Stimulated activated naive CD8-positive, alpha-beta T cell treated with anti-CD3 and anti-CD28 coated beads, Interleukin-15, amount 100 ng/mL, for 72 hours (primary cell): ENCODE data around the gene DAB2IP.
"Not testable (repeated sequence)": the region's sequence is repeated elsewhere in the genome, so short reads cannot be mapped to it uniquely, and the experiment has no call there.

Experiments used
- ATAC-seq: fragments of 150-1000 bp; cut with Tn5 transposase; 2 replicates; pipeline ENCODE4 v1.10.0; 2021; ENCODE audit warnings: mild to moderate bottlenecking, moderate library complexity
- DNase-seq, 2 donors: peaks; one replicate each; pipeline ENCODE4 v3.0.0; 2021 to 2022
- H3K27ac Mint-ChIP-seq, 2 donors: one replicate each; pipeline ENCODE4 v1.8.0; 2022; ENCODE audit warnings: mild to moderate bottlenecking in 2 of 2, mixed read lengths in 2 of 2, moderate library complexity in 2 of 2
- H3K27me3 Mint-ChIP-seq: one replicate; pipeline ENCODE4 v1.8.0; 2022; ENCODE audit warnings: mixed read lengths
- H3K4me1 Mint-ChIP-seq: one replicate; pipeline ENCODE4 v1.8.0; 2022; ENCODE audit warnings: mild to moderate bottlenecking, mixed read lengths
- H3K4me3 Mint-ChIP-seq, 2 donors: one replicate each; pipeline ENCODE4 v1.8.0; 2022; ENCODE audit warnings: mild to moderate bottlenecking in 2 of 2, mixed read lengths in 2 of 2, moderate library complexity in 1 of 2
- H3K9me3 Mint-ChIP-seq, 2 donors: one replicate each; pipeline ENCODE4 v1.8.0; 2022; ENCODE audit warnings: mixed read lengths in 2 of 2

Gene DAB2IP

GRCh38 chr9:121785673-121786542 lies 134.5 kb downstream of the DAB2IP start:
- ATAC-seq (peak; percentile 4), DNase-seq (no peak)
- peaks cover 16% of the 10 kb centered on the region for H3K4me1 Mint-ChIP-seq
- H3K9me3 Mint-ChIP-seq, result no peaks in the 10 kb centered on the region
- peaks cover 11% of the 10 kb centered on the region for H3K27me3 Mint-ChIP-seq
- no peak overlapping the region for H3K27ac Mint-ChIP-seq
- H3K4me3 Mint-ChIP-seq, result no peak overlapping the region

GRCh38 chr9:121786543-121786948 lies 135.1 kb downstream of the DAB2IP start:
- DNase-seq (no peak), ATAC-seq (peak; percentile 8)
- peaks cover 16% of the 10 kb centered on the region for H3K4me1 Mint-ChIP-seq
- no peaks in the 10 kb centered on the region for H3K9me3 Mint-ChIP-seq
- H3K27ac Mint-ChIP-seq, result peak overlapping the region in 1 of 2 donors; percentile 60
- no peak overlapping the region for H3K4me3 Mint-ChIP-seq
- H3K27me3 Mint-ChIP-seq, result peaks cover 7% of the 10 kb centered on the region

- ATAC-seq (no peak), DNase-seq (no peak)
- Mint-ChIP-seq H3K27me3 (peaks cover 7% of the 10 kb centered on the region), H3K4me1 (peaks cover 16% of the 10 kb centered on the region), H3K4me3 (no peak overlapping the region), H3K27ac (peak overlapping the region in 1 of 2 donors; percentile 37), H3K9me3 (no peaks in the 10 kb centered on the region)
Measured at GRCh38 chr9:121786998-121787422, 135.6 kb downstream of the DAB2IP start.

GRCh38 chr9:121788686-121789366 lies 137.4 kb downstream of the DAB2IP start:
- Mint-ChIP-seq H3K27me3 (peaks cover 7% of the 10 kb centered on the region), H3K4me3 (no peak overlapping the region), H3K27ac (no peak overlapping the region), H3K9me3 (no peaks in the 10 kb centered on the region), H3K4me1 (peaks cover 7% of the 10 kb centered on the region)
- DNase-seq, result no peak
- no peak for ATAC-seq

GRCh38 chr9:121790841-121791240 lies 139.4 kb downstream of the DAB2IP start:
- DNase-seq, result no peak
- Mint-ChIP-seq H3K4me3 (no peak overlapping the region), H3K9me3 (no peaks in the 10 kb centered on the region), H3K27me3 (peaks cover 7% of the 10 kb centered on the region), H3K4me1 (no peaks in the 10 kb centered on the region), H3K27ac (no peak overlapping the region)
- ATAC-seq, result no peak

GRCh38 chr9:121792476-121792875 lies 141.0 kb downstream of the DAB2IP start:
- H3K27ac Mint-ChIP-seq, ATAC-seq, H3K4me3 Mint-ChIP-seq: not testable (repeated sequence)

GRCh38 chr9:121794334-121794733 lies 142.9 kb downstream of the DAB2IP start:
- H3K27me3 Mint-ChIP-seq, H3K4me3 Mint-ChIP-seq, H3K9me3 Mint-ChIP-seq, H3K4me1 Mint-ChIP-seq, DNase-seq, ATAC-seq: not testable (repeated sequence)
- peak overlapping the region in 1 of 2 donors; percentile 8 for H3K27ac Mint-ChIP-seq

More at GRCh38 chr9:121792476-121792875, 141.0 kb downstream of the DAB2IP start:
- H3K9me3 Mint-ChIP-seq, DNase-seq, H3K4me1 Mint-ChIP-seq, H3K27me3 Mint-ChIP-seq: not testable (repeated sequence)

GRCh38 chr9:121797081-121797480 lies 145.6 kb downstream of the DAB2IP start:
- no peak for ATAC-seq
- no peak overlapping the region for H3K4me3 Mint-ChIP-seq
- H3K27me3 Mint-ChIP-seq, result no peaks in the 10 kb centered on the region
- no peaks in the 10 kb centered on the region for H3K9me3 Mint-ChIP-seq
- H3K27ac Mint-ChIP-seq, result no peak overlapping the region
- DNase-seq, result no peak
- H3K4me1 Mint-ChIP-seq, result no peaks in the 10 kb centered on the region

- no peaks in the 10 kb centered on the region for H3K4me1 Mint-ChIP-seq
- peaks cover under 1% of the 10 kb centered on the region in 2 donors for H3K9me3 Mint-ChIP-seq
- no peak for DNase-seq
- no peaks in the 10 kb centered on the region for H3K27me3 Mint-ChIP-seq
- no peak for ATAC-seq
- H3K4me3 Mint-ChIP-seq, result no peak overlapping the region
- no peak overlapping the region for H3K27ac Mint-ChIP-seq
Measured at GRCh38 chr9:121798941-121799340, 147.5 kb downstream of the DAB2IP start.

GRCh38 chr9:121800376-121800775 lies 148.9 kb downstream of the DAB2IP start:
- no peak for ATAC-seq
- Mint-ChIP-seq H3K27ac (no peak overlapping the region), H3K9me3 (peaks cover 11% of the 10 kb centered on the region in 2 donors)

GRCh38 chr9:121801579-121801978 lies 150.1 kb downstream of the DAB2IP start:
- Mint-ChIP-seq H3K4me1 (no peaks in the 10 kb centered on the region), H3K27ac (no peak overlapping the region), H3K4me3 (no peak overlapping the region), H3K9me3 (peaks cover 11% of the 10 kb centered on the region in 2 donors), H3K27me3 (no peaks in the 10 kb centered on the region)
- DNase-seq (no peak), ATAC-seq (no peak)

More at GRCh38 chr9:121800376-121800775, 148.9 kb downstream of the DAB2IP start:
- no peak for DNase-seq
- Mint-ChIP-seq H3K27me3 (no peaks in the 10 kb centered on the region), H3K4me3 (no peak overlapping the region), H3K4me1 (no peaks in the 10 kb centered on the region)

- Mint-ChIP-seq H3K9me3 (peaks cover 11% of the 10 kb centered on the region in 2 donors), H3K27ac (no peak overlapping the region), H3K4me1 (no peaks in the 10 kb centered on the region), H3K27me3 (no peaks in the 10 kb centered on the region), H3K4me3 (no peak overlapping the region)
- ATAC-seq, result no peak
- no peak for DNase-seq
Measured at GRCh38 chr9:121802753-121803152, 151.3 kb downstream of the DAB2IP start.

- no peak overlapping the region for H3K4me3 Mint-ChIP-seq
- no peak overlapping the region for H3K27ac Mint-ChIP-seq
- H3K4me1 Mint-ChIP-seq, result no peaks in the 10 kb centered on the region
Measured at GRCh38 chr9:121807069-121807822, 155.8 kb downstream of the DAB2IP start.

GRCh38 chr9:121807823-121808278 lies 156.4 kb downstream of the DAB2IP start:
- H3K9me3 Mint-ChIP-seq, result peaks cover 11% of the 10 kb centered on the region in 2 donors
- ATAC-seq, result no peak
- no peak overlapping the region for H3K27ac Mint-ChIP-seq
- no peaks in the 10 kb centered on the region for H3K4me1 Mint-ChIP-seq
- DNase-seq, result no peak
- H3K27me3 Mint-ChIP-seq, result no peaks in the 10 kb centered on the region
- H3K4me3 Mint-ChIP-seq, result no peak overlapping the region

More at GRCh38 chr9:121807069-121807822, 155.8 kb downstream of the DAB2IP start:
- Mint-ChIP-seq H3K27me3 (no peaks in the 10 kb centered on the region), H3K9me3 (peaks cover 11% of the 10 kb centered on the region in 2 donors)
- DNase-seq (no peak), ATAC-seq (peak; percentile 7)

GRCh38 chr9:121808781-121809180 lies 157.3 kb downstream of the DAB2IP start:
- Mint-ChIP-seq H3K4me3 (no peak overlapping the region), H3K4me1 (no peaks in the 10 kb centered on the region), H3K27ac (peak overlapping the region in 1 of 2 donors; percentile 14), H3K27me3 (no peaks in the 10 kb centered on the region), H3K9me3 (peaks cover 11% of the 10 kb centered on the region in 2 donors)
- DNase-seq (no peak), ATAC-seq (no peak)
